Measurements from ENCODE around the gene OMA1. TPM values are rescaled to one million over a fixed set of nuclear protein-coding genes. Genes with fewer than 3 reads are reported as not detected.
A peak's percentile ranks its signal among the peaks of the same experiment; 100 is the strongest.

The OMA1 gene
- total RNA-seq, 1 donor from 2014 or later = 27.8 TPM

DNA sequence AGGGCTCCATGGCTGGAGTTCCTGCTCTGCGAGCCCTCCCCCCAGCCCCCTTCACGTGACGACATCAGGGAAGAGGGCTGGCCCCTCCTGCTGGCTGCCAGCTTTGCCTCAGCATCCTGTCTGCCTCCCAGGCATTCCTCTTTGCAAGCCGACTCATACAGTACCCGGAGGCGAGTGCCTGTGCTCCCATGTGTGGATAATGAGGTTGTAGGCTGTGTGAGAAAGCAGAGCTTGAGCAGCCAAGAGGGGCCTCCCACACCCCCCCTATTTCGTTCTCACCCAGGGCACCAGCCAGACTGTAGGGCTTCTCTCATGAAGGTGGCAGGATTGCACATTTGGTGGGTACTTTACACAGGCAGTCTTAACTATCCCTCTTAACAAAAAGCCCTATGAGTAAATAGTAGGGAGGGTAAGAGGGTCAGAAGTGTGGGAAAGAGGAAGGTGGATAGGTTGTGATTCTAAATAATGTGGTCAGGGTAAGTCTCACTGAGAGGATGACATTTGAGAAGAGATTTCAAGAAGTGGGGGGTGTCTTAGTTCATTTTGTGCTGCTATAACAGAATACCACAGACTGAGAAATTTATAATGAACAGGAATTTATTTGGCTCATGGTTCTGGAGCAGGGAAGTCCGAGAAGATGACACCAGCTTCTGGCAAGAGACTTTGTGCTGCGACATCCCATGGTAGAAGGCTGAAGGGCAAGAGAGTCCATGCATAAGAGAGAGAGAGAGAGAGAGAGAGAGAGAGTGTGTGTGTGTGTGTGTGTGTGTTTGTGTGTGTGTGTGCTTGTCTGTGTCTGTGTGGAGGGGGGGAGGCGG, 113.5 kb downstream of the OMA1 start:
- DNase-seq (ENCODE audit: low read depth in 2 of 2) = peak; percentile 60 to 80

DNA sequence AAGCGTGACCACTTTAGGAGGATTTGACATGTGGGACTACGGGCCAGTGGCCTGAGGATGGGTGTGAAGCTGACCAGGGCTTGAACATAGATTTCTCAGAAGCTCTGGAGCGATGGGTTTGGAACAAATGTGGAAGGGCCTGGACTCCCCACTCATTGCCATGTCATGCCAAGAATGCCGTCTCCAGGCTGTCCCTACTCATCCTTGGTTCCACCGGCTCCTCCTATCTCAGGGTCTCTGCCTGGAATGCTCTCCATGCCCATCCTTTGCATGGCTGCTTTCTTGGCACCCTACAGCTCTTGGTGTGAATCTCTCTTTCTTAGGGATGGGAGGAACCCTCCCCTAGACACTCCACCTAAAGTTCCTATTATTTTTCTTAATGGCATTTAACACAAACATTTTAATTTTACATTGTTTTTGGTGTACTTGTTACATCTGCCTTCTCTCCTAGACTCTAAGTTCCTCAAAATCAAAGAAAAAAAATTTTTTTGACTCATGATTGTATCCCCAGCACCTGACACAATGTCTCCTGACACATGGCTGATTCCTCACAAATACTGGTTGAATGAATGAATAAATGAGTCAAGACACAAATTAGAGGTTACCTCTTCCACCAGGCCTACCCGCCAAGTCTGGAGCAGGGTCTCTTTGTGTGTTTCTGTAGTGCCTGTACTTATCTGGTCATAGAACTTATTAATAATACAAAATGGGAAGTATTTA, 114.5 kb downstream of the OMA1 start:
- DNase-seq (ENCODE audit: low read depth in 2 of 2) = no peak

Other genes starting within 250 kb of the OMA1 start
- 9.6 and 56.2 TPM in 2 replicates for gene TACSTD2, start 30.5 kb upstream of the OMA1 start, total RNA-seq
- gene MYSM1, start 153.3 kb upstream of the OMA1 start, total RNA-seq = 9.4 and 18.7 TPM in 2 replicates
- 48.4 and 152 TPM in 2 replicates for gene JUN, start 237.3 kb upstream of the OMA1 start, total RNA-seq